Activated T-cell treated with anti-CD3 and anti-CD28 coated beads, Interleukin-2, amount 50 U/mL, for 1 hour (primary cell): Measurements from ENCODE around the gene PGF.

ENCODE experiments used
- DNase-seq: peaks from one replicate; pipeline ENCODE4 v3.0.0-alpha.2; 2020

Gene PGF

DNA sequence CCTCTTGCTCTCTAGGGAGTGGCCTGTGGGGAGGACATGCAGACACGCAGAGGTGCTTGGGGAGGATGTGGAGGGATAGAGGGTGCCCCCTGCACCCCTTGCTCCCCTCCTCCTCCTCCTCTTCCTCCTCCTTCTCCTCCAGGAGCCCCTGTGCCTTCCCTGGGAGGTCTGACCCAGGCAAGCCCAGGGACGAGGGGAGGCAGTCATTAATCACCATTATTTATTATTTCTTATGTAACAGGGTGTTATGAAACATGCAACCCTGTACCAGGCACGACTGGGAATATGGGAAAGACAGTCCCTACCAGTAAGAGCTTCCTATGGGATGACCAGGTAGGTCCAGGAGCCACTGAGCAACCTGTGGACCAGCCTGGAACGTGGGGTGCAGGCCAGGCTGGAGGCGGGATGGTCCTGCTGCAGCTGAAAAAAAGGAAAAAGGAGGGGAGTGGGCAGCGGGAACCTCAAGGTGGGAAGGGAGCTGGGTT is 22.5 kb upstream of the PGF start:
- no peak for DNase-seq

DNA sequence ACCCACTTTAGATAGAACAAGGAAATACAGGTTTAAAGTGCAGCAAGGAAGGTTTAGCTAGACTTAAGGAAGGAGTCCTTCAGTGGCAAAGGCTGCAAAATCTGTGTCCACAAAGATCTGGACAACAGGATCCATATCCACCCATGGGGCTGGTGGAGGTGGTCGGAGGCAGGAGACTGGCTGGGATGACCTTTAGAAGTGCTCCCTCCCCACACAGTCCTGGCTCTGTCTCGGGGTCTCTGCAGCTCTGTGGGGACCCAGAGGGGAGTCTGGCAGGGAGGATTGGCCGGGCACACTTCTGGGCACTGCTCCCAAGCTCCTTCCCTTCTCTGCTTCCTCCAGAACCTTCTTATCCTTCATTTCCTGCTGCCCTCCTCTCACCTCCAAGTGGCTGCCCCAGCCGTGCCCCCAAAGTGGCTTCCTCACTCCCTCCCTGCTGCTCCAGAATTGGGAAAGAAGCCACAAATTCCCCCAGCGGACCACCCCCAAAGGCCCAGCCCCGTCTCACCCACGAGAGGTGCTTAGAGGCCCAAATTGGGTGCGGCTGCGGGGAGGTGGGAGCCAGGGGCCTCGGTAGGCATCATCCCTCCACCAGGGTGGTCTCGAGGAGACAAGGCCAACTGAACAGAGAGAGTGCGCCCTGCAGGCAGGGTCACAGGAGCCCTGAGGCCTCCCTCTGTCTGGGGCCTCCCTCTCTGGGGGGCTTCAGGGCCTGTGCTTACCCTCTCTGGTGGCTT is 21.9 kb upstream of the PGF start:
- no peak for DNase-seq

- DNase-seq, result no peak
Observed at GRCh38 chr14:74976264-74977113, 21.1 kb upstream of the PGF start.

DNA sequence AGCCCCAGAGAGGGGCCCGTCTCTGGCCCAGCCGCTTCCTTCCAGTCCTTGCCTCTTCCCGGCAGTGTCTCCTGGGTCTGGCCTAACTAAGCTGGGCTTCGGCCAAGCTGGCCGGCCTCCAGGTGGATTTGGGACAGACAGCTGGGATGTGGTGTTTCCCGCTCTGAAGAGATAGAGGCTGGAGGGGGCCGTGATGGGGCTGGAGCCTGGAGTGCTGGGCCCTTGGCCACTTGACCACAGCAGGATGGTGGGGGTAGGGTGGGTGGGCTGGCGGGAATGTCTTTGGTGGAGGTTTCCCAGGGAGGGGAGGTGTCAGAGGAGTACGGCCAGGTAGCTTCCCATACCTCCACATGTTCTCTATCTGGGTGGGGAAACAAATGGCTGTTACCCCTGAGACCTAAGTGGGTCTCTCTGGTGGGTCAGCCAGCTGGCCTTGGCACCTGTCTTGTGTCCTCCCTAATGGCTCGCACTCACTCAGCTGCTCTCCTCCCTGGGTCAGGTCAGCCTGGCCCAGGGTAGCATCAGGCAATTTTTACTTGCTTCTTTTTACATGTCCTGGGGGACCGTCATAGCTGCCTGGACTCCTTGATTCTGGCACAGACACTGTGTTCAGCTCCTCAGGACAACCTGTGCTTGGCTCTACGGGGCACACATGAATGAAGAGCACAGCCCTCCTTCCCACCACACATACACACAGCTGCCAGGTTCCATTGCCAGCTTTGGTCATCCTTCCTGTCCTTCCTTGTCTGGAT is 19.8 kb upstream of the PGF start:
- DNase-seq, result no peak

GRCh38 chr14:74974364-74975058 is 19.1 kb upstream of the PGF start:
- DNase-seq, result no peak

- no peak for DNase-seq
Observed at GRCh38 chr14:74973905-74974363, 18.5 kb upstream of the PGF start.

GRCh38 chr14:74973003-74973653 is 17.7 kb upstream of the PGF start:
- DNase-seq, result no peak

- DNase-seq, result no peak
Observed at GRCh38 chr14:74968811-74969210, 13.4 kb upstream of the PGF start.

GRCh38 chr14:74965486-74966153 is 10.2 kb upstream of the PGF start:
- no peak for DNase-seq

DNA sequence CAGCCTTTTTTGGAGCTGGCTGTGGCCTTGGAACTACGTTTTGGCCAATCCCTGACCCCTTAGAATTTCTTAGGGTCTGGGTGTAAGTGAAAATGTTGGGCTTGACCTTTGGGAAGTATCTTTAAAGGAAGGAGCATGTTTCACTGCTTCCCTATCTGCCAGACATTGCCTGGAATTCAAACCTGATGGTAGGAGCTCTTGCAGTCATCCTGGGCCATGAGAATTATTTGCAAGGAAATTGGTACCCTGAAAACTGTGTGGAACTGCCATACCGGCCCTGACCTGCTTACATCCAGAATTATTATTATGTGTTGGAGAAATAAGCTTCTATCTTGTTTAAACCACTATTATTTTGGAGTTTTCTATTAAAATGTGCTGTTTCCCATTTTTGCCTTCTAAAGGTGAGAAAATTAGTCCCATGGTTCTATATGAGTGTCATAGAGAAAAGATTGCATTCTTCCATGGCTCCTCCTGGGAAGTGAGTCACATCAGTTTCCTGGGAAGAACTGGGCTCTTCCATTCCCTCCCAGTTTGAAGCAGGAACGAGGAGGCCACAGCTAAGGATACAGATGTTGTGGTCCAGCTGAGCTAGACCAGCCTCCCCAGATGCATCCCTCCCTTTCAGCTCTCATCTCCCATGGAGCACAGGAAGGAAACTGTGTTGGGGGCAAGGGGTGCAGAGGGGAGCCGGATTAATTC is 9.5 kb upstream of the PGF start:
- no peak for DNase-seq

DNA sequence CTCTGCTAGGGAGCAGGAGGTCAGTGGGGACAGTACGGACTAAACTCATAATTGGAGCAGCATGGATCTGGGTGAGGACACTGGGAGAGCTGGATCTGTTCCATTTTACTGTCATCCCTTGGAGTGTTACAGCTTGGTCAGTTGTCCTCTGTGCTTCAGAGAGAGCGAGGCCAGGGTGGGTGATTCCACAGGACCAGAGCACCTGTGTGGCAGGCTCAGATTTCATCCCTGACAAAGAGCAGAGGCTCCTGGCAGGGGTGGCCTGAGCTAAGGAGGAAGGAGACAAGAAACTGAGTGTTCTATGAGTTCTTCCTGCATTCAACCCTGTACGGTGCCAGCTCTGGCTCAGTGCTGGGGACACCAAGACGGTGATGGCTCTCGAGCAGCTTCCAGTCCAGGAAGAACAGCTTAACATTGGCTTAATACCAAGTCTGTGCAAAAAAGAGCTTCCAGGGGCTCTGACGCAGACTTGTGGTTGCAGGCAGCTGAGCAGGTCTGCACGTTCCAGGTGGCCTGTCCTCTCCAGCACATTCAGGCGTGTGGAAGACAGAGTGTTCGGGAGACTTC is 8.4 kb upstream of the PGF start:
- no peak for DNase-seq

- no peak for DNase-seq
Observed at GRCh38 chr14:74963178-74963704, 7.8 kb upstream of the PGF start.

GRCh38 chr14:74962493-74962892 is 7.1 kb upstream of the PGF start:
- DNase-seq, result no peak

GRCh38 chr14:74962046-74962445 is 6.6 kb upstream of the PGF start:
- DNase-seq, result no peak

DNA sequence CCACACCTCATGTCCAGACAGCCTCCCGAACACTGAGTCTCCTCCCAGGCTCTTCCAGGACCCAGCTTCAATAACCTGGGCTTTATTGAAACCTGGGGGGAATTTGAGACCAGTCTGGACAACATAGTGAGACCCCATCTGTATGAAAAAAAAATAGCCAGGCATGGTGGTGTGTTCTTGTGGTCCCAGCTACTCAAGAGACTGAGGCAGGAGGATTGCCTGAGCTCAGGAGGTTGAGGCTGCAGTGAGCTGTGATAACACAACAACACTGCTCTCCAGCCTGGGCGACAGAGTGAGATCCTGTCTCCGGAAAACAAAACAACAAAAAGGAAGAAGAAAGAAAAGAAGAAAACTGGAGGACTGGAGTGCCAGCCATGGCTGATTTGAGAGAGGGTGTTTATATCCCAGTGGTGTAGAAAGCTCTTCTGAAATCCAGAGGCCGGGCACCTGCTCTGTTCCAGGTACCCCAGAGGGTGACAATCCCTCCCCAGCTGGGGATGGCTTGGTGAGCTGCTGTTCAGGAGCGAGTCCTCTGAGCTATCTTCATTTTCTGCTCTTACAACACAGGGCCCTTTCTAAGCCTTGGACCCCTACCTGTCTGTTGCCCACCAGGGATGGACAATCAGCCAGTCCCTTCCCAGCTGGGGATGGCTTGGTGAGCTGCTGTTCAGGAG is 6.0 kb upstream of the PGF start:
- DNase-seq, result no peak

DNA sequence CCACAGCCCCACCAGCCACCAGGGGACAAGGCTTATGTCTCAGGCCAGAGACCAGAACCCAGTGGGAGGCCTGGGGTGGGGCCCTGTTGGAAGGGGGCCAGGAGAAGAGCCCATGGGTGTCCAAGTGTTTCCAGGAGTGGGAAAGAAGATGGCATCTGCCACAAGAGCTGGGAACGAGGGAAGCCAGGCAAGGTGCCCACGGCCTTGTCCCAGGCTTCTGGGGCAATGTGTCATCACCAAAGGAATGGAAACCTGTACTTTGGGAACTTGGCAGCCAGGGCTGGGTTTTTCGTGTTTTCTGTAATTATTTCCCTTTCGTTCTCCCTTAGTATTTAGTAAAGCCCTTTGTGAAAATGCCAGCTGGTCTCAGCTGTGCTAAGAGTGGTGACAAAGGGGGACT is 5.3 kb upstream of the PGF start:
- DNase-seq, result no peak

- DNase-seq, result no peak
Observed at GRCh38 chr14:74959596-74960180, 4.3 kb upstream of the PGF start.

DNA sequence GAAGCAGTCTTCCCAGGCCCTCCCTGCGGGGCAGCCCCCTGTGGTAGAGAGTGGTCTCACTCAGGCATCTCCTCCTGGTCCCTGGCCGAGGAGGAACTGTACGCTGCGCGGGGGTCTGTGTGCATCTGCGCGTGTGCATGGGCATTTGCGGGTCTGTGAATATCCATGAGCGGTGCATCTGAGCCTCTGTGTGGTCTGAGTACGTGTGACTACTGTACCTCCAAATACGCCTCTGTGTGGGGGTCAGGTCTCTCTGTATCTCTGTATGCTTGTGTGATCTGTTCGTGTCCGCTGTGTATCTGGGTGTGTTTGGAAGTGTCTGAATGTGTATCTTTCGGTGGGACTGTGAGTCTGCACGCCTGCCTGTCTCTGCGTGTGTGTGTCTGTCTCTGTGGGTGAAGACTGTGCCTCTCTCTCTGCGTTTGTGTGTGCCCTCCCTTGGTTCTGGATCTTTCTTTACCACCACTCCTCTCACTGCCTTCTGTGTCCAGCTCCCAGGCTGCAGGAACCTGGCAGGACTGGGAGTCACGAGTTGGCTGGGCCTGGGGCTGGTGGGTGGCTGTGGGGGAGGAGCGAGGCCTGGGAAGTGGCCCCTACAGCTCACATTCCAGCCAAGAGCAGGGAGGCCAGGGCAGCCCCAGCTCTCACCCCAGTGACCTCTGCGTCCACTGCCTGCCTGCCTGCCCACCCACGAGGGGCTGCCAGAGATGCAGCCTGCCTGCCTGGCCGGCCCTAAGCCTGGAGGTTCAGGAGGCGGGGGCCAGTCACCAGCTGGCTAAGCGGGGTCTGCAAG is 1.1 kb upstream of the PGF start:
- DNase-seq, result no peak

GRCh38 chr14:74956027-74956279 is 556 bp upstream of the PGF start:
- DNase-seq, result no peak
